K562 (cell line): ENCODE measurements around the gene C19orf12.

Source experiments
- ATF3 ChIP-seq, 2 experiments: fragments of 450-650 bp in 1 of 2; sonication (generic) in 1 of 2; formaldehyde crosslinking in 1 of 2; IDR thresholded peaks in 1 of 2; conservative IDR thresholded peaks in 1 of 2; 2 replicates each; pipeline versions ENCODE4 v1.6.1 to v1.8.1; 2016 to 2023; ENCODE audit warnings: mild to moderate bottlenecking in 2 of 2, moderate library complexity in 2 of 2, inconsistent platforms in 1 of 2, missing genetic modification reagents in 1 of 2
- HNRNPK ChIP-seq: fragments of 200-400 bp; formaldehyde crosslinking; IDR thresholded peaks from one replicate; pipeline ENCODE4 v1.6.1; 2018; ENCODE audit warnings: mild to moderate bottlenecking, low read depth, low read length; ENCODE audit not compliant: poor library complexity, severe bottlenecking
- JUN ChIP-seq, 2 experiments: sonication (generic) in 1 of 2; formaldehyde crosslinking in 1 of 2; IDR thresholded peaks; 2 replicates each; pipeline versions ENCODE4 v1.6.1 to v1.8.0; 2012 to 2022; ENCODE audit warnings: borderline replicate concordance in 2 of 2, mild to moderate bottlenecking in 2 of 2, improper control_type of control experiment in 1 of 2, low read depth in 1 of 2, low read length in 1 of 2, missing genetic modification reagents in 1 of 2
- JUNB ChIP-seq: fragments of 450-650 bp; formaldehyde crosslinking; conservative IDR thresholded peaks from 2 replicates; pipeline ENCODE4 v1.4.0; 2020; ENCODE audit warnings: mild to moderate bottlenecking
- MXD1 ChIP-seq: fragments of 250-450 bp; sonication (Bioruptor Pico); IDR thresholded peaks from 2 replicates; pipeline ENCODE4 v1.8.0; 2021; ENCODE audit warnings: borderline replicate concordance, mild to moderate bottlenecking, moderate library complexity; ENCODE audit not compliant: poor library complexity, severe bottlenecking
- RBM39 ChIP-seq: fragments of 200-400 bp; formaldehyde crosslinking; optimal IDR thresholded peaks from 2 replicates; pipeline ENCODE3; 2018; ENCODE audit warnings: low read depth, low read length
- RERE ChIP-seq: sonication (generic); formaldehyde crosslinking; IDR thresholded peaks from 2 replicates; pipeline ENCODE4 v1.8.0; 2023; ENCODE audit warnings: missing genetic modification reagents, mild to moderate bottlenecking, borderline replicate concordance
- RFX5 ChIP-seq: IDR thresholded peaks from 2 replicates; pipeline ENCODE4 v1.6.1; 2011; ENCODE audit warnings: low read depth, mild to moderate bottlenecking, improper control_type of control experiment, low read length
- SMC3 ChIP-seq: conservative IDR thresholded peaks from 2 replicates; pipeline ENCODE4 v1.6.1; 2011; ENCODE audit warnings: low read depth, low read length, improper control_type of control experiment; ENCODE audit not compliant: insufficient read depth
- TBP ChIP-seq: optimal IDR thresholded peaks from 2 replicates; pipeline ENCODE3; 2011; ENCODE audit warnings: low read depth, low read length, improper control_type of control experiment
- ZKSCAN8 ChIP-seq: fragments of 200-800 bp; sonication (Bioruptor generic); IDR thresholded peaks from 2 replicates; pipeline ENCODE4 v1.6.1; 2016; ENCODE audit warnings: missing genetic modification characterization, missing compliant biosample characterization
- ZNF121 ChIP-seq: sonication (generic); formaldehyde crosslinking; conservative IDR thresholded peaks from 2 replicates; pipeline ENCODE4 v1.8.0; 2022; ENCODE audit warnings: missing genetic modification reagents

GRCh38 chr19:29675650-29676186 is 39.3 kb downstream of the C19orf12 start:
- TF ChIP-seq JUNB (CRISPR knock-in tag), result no peak
- no peak for TF ChIP-seq ZKSCAN8
- TF ChIP-seq MXD1 (CRISPR knock-in tag), result no peak
- TF ChIP-seq RERE, result no peak
- no peak for TF ChIP-seq JUN (IDR thresholded peaks at IDR 0.05; ENCODE audit: borderline replicate concordance, low read depth, low read length)
- TF ChIP-seq JUN (CRISPR knock-in tag; IDR thresholded peaks at IDR 0.05; ENCODE audit: borderline replicate concordance), result no peak
- no peak for TF ChIP-seq SMC3
- TF ChIP-seq HNRNPK, result no peak
- TF ChIP-seq RBM39, result no peak
- TF ChIP-seq ATF3 (IDR thresholded peaks at IDR 0.05), result no peak
- TF ChIP-seq ATF3 (CRISPR knock-in tag; conservative IDR thresholded peaks at IDR 0.05), result no peak
- no peak for TF ChIP-seq RFX5
- TF ChIP-seq TBP, result no peak
- no peak for TF ChIP-seq ZNF121
